ENCODE measurements around the gene ARHGEF2. TPM values are rescaled to one million over a fixed set of nuclear protein-coding genes. Genes with fewer than 3 reads are reported as not detected.

The ARHGEF2 gene
- total RNA-seq, 2 donors from 2014 or later: 162 to 166 TPM

- no peak overlapping the region for H3K4me3 ChIP-seq
- no peak for DNase-seq (ENCODE audit: low spot score)
- no peaks in the 10 kb centered on the region for H3K9me3 ChIP-seq
- no peak overlapping the region for H3K27ac ChIP-seq
- no peak for TF ChIP-seq CTCF (IDR thresholded peaks at IDR 0.05)
- no peaks in the 10 kb centered on the region for H3K27me3 ChIP-seq (replicated peaks; ENCODE audit: insufficient read depth)
- H3K4me1 ChIP-seq (ENCODE audit: control insufficient read depth in 1 of 2, low read depth in 2 of 2): peaks cover 0 to 8% of the 10 kb centered on the region in 2 donors
- peaks cover 80% of the 10 kb centered on the region for H3K36me3 ChIP-seq
- ATAC-seq (ENCODE audit: insufficient number of reproducible peaks, low FRiP score, low read depth): no peak
Observed at GRCh38 chr1:155919801-155920200, 58.5 kb downstream of the ARHGEF2 start.

- Histone ChIP-seq H3K4me3 (no peak overlapping the region), H3K4me1 (ENCODE audit: control insufficient read depth in 1 of 2, low read depth in 2 of 2) (peaks cover 0 to 8% of the 10 kb centered on the region in 2 donors), H3K27me3 (replicated peaks; ENCODE audit: insufficient read depth) (no peaks in the 10 kb centered on the region), H3K36me3 (peaks cover 81% of the 10 kb centered on the region), H3K27ac (no peak overlapping the region), H3K9me3 (no peaks in the 10 kb centered on the region)
- no peak for DNase-seq (ENCODE audit: low spot score)
- TF ChIP-seq CTCF (IDR thresholded peaks at IDR 0.05): no peak
- ATAC-seq (ENCODE audit: insufficient number of reproducible peaks, low FRiP score, low read depth): no peak
Observed at GRCh38 chr1:155918660-155919059, 59.7 kb downstream of the ARHGEF2 start.

GRCh38 chr1:155913969-155914757, 64.2 kb downstream of the ARHGEF2 start:
- Histone ChIP-seq H3K9me3 (no peaks in the 10 kb centered on the region), H3K4me1 (ENCODE audit: control insufficient read depth in 1 of 2, low read depth in 2 of 2) (peaks cover 12 to 37% of the 10 kb centered on the region in 2 donors), H3K4me3 (no peak overlapping the region), H3K27me3 (replicated peaks; ENCODE audit: insufficient read depth) (no peaks in the 10 kb centered on the region), H3K36me3 (peaks cover 52% of the 10 kb centered on the region), H3K27ac (peak overlapping the region in 1 of 2 donors; percentile 49)
- ATAC-seq (ENCODE audit: insufficient number of reproducible peaks, low FRiP score, low read depth) (no peak), DNase-seq (ENCODE audit: low spot score) (no peak)
- no peak for TF ChIP-seq CTCF (IDR thresholded peaks at IDR 0.05)

GRCh38 chr1:155912056-155912536, 66.3 kb downstream of the ARHGEF2 start:
- DNase-seq (ENCODE audit: low spot score) (no peak), ATAC-seq (ENCODE audit: insufficient number of reproducible peaks, low FRiP score, low read depth) (no peak)
- H3K4me3 ChIP-seq: peak overlapping the region; percentile 96
- no peaks in the 10 kb centered on the region for H3K27me3 ChIP-seq (replicated peaks; ENCODE audit: insufficient read depth)
- TF ChIP-seq CTCF (IDR thresholded peaks at IDR 0.05): no peak
- no peaks in the 10 kb centered on the region for H3K9me3 ChIP-seq
- H3K4me1 ChIP-seq (ENCODE audit: control insufficient read depth in 1 of 2, low read depth in 2 of 2): peaks cover 15 to 46% of the 10 kb centered on the region in 2 donors
- peaks cover 44% of the 10 kb centered on the region for H3K36me3 ChIP-seq
- H3K27ac ChIP-seq: peak overlapping the region; percentile 83 to 93

GRCh38 chr1:155911156-155912055, 66.9 kb downstream of the ARHGEF2 start, which contains the start of gene RIT1:
Gene RIT1 (minus strand): TSS chr1:155911349. CDS start chr1:155910761, 588 bp downstream.
- peaks cover 15 to 46% of the 10 kb centered on the region in 2 donors for H3K4me1 ChIP-seq (ENCODE audit: control insufficient read depth in 1 of 2, low read depth in 2 of 2)
- peak within 1 kb of the TSS; percentile 83 to 93 for H3K27ac ChIP-seq
- peaks cover 42% of the 10 kb centered on the region for H3K36me3 ChIP-seq
- ATAC-seq (ENCODE audit: insufficient number of reproducible peaks, low FRiP score, low read depth) (peak; percentile 80), DNase-seq (ENCODE audit: low spot score) (peak; percentile 56)
- no peaks in the 10 kb centered on the region for H3K9me3 ChIP-seq
- H3K27me3 ChIP-seq (replicated peaks; ENCODE audit: insufficient read depth): no peaks in the 10 kb centered on the region
- TF ChIP-seq CTCF (IDR thresholded peaks at IDR 0.05): peak; percentile 39
- H3K4me3 ChIP-seq: peak within 1 kb of the TSS; percentile 96

Measured in thoracic aorta (tissue), 2 donors.